Right forelimb (tissue), 1 donor: ENCODE data around the gene BPI.
"Not testable (repeated sequence)": the region's sequence is repeated elsewhere in the genome, so short reads cannot be mapped to it uniquely, and the experiment has no call there.

Experiments used
- DNase-seq: peaks from one replicate; pipeline ENCODE4 v3.0.0-alpha.2; 2018

The BPI gene

GRCh38 chr20:38372806-38373205, 68.8 kb downstream of the BPI start:
- no peak for DNase-seq

- DNase-seq = no peak
Measured at GRCh38 chr20:38373231-38373867, 69.4 kb downstream of the BPI start.

- DNase-seq = no peak
Measured at GRCh38 chr20:38373898-38374297, 69.9 kb downstream of the BPI start.

GRCh38 chr20:38377039-38377685, 73.2 kb downstream of the BPI start:
- no peak for DNase-seq

GRCh38 chr20:38377838-38378237, 73.9 kb downstream of the BPI start:
- DNase-seq = not testable (repeated sequence)

GRCh38 chr20:38383147-38383546, 79.2 kb downstream of the BPI start:
- no peak for DNase-seq

GRCh38 chr20:38386004-38386403, 82.0 kb downstream of the BPI start:
- no peak for DNase-seq

- no peak for DNase-seq
Measured at GRCh38 chr20:38386851-38387250, 82.9 kb downstream of the BPI start.
